RCC 7860 (cell line): ENCODE measurements around the gene ITGBL1.
"Not testable (repeated sequence)": the region's sequence is repeated elsewhere in the genome, so short reads cannot be mapped to it uniquely, and the experiment has no call there.

Source experiments
- DNase-seq: peaks from one replicate; pipeline ENCODE4 v3.0.0-alpha.2; 2015; ENCODE audit warnings: low spot score
- FAIRE-seq: peaks from 2 replicates; lab custom pipeline; 2012; peaks lifted over from hg19 to GRCh38; lab: Jason Lieb, UNC

The ITGBL1 gene

DNA sequence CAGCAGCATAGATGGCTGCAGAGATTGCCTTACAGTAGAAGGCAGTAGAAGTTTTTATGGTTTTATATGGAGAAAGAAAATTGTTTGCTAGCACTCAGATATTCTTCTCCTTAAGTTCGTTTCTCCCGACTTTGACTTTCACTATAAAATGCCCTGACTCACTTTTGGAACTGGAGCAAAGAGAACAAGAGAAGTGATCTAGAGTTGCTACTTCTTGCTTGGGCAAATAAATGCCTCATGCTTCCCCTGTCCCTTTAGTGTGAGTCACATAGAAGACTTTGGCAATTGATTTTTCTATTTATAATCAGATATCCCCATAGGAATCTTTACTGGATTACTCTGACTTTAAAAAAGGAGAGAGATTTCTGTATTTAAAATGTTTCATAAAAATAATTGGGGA is 46.9 kb downstream of the ITGBL1 start:
- FAIRE-seq = no peak
- no peak for DNase-seq

DNA sequence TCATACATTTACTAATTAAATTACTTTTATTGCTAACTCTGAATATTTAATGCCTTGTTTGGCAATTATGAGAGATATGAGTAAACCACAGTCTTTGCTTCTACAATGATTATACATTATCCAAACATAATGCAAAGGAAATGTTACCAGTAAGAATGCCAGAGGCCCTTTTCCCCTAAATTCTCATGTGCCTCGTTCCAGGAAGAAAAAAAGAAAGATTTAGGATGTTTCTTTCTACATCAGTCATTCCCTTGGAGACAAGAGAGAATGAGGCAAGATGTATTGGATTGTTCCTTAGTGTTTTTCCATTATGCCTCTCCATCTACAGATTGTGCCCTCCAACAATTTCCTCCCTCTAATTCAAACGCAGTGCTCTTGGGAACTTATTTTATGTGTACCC is 50.1 kb downstream of the ITGBL1 start:
- DNase-seq = no peak
- FAIRE-seq = no peak

DNA sequence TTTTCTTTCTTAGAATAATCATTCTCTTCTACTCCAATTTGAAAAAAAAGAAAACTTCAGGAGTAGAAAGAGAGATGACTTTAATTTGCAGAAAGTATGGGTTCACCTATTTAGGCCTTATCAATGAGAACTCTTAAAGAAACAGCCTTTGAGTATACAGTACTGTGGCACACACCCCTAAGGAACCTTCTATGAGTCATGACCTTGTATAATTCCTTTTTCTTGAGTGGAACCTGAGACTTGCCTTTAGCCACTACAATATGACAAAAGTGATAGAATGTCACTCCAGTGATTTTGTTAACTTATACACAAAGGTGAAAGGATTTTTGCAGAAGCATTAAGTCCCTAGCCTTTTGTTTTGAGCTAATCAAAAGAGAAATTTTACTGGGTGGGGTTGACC is 58.7 kb downstream of the ITGBL1 start:
- no peak for DNase-seq
- FAIRE-seq = no peak

DNA sequence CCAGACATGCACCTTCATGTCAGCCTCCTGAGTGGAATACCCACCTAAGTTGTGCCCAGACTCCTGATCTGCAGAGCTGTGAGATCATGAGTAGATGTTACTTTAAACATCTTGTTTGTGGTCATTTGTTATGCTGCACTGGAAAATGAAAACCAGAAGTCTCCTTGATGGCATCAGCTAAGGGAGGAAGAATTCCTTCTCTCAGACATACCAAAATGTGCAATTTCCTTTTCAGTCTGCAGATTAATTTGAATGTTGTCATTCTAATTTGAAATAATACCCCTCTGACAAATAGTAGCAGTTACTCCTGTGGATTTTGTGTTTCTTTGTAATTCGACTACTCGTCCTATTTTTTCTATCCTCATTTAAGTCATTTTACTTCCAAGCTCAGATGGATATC is 59.3 kb downstream of the ITGBL1 start:
- DNase-seq (no peak), FAIRE-seq (no peak)

DNA sequence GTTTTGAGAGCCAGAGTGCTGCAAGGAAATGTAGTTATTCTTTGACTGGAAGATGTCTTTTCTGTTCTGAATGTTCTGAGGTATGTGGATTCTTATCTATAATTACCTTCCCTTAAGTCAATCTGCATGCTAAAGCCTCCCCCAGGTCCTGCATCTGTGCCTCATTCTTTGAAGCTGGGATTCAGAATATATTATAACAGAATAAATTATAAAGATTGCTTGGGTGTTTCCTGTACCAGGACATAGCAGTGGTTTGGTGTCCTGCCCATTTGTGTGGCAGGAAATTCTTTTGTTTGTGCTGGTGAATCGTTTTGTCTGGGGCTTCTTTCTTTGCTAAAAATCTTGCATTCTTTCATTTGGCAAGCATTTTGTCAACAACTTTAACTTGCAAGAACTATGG is 60.2 kb downstream of the ITGBL1 start:
- DNase-seq = no peak
- no peak for FAIRE-seq

DNA sequence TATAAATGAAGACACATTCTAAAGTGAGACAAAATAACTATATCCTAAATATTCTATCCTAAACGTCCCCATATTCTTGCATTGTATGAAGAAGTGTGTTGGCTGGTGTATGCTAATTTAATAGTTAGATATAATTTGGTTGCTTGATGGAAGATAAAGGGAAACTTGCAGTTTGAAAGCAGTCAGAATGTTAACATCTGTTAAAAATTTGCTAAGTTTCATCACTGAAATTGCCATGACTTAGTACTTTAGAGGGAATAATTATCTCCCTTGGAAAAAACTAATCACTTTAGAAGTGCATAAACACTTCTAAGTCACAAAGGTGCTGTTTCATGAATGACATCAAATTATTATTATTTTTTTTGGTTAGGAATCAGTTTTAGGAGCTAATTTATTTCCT is 61.6 kb downstream of the ITGBL1 start:
- DNase-seq = no peak
- no peak for FAIRE-seq

DNA sequence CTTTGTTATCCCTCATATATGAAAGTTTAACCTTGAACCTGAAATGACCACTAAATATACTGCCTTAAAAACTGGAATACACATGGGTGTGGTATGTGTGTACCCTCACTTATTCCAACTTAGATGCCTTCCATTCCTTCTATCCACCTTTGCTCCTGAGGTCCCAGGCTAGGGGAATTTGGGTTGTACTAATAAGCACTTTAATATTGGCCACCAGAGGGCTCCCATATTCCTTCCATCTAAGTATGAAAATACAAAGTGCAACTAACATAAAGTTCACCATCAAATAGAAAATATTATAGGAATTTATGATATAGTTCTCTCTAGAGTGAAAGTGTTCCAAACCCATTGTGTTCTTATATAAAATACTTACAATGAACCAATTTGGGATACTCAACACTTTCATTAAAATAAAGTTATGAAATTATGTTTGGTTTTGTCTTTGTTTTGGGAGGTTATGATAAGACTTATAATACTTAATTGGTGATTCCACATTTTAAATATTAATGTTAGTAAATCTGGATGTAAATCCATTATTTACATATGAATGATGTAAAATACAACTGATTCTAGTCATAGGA is 62.3 kb downstream of the ITGBL1 start:
- peak; percentile 34 for DNase-seq
- peak; percentile 69 for FAIRE-seq

DNA sequence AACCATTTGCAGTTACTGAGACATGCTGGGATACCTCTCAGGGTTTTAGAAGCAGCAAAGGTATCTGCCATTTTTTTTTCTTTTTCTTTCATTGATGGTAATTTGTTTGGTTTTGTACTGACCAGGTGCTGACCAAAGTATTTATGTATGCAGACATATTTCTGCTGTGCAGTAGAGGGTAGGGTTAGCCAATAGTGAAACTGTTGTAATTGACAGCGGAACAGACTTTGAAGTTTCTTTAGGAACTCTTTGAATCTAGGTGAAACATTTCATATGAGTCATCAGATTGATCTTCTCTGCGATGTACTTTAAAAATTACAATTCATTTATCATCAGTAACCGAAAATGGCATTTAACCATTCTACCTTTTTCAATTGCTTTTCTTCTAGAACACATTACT is 63.0 kb downstream of the ITGBL1 start:
- no peak for FAIRE-seq

DNA sequence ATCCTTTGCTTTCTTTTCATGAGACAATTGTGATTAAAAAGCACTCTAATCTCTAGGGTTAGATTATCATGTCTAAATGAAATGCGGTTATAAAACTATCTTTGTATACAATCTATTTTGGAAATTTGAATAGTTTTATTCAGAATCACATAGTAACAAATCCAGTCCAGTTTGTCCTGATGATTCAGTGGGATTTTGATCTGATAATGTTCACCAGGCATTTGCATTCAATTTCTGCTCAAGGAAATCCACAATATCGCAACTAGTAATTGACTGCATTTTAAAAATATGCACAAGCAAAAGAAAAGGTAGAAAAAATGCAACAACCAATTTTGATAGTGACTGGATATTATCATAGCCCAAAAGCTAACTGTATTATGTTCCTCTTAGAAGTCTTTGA is 63.8 kb downstream of the ITGBL1 start:
- FAIRE-seq (no peak), DNase-seq (no peak)

More for the DNA sequence above, 63.0 kb downstream of the ITGBL1 start:
- DNase-seq = no peak

DNA sequence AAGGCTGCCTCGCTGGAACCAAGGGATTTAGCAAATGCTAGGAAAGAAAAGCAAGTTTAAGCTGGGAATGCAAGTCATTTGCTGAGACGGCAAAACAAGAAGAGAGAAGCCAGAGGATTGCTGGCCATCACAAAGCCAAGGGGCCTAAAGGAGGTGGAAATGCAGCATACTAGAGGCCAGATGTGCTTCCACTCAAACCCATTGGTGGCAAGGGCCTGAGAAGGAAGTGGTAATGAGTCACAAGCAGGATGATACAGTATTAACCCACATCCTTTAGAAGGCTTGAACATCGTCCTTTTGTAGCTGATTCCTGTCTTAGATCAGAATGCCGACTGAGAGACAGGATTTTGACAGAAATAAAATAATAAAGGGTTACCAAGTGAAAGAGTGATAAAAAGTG is 68.2 kb downstream of the ITGBL1 start:
- FAIRE-seq = peak; percentile 72

DNA sequence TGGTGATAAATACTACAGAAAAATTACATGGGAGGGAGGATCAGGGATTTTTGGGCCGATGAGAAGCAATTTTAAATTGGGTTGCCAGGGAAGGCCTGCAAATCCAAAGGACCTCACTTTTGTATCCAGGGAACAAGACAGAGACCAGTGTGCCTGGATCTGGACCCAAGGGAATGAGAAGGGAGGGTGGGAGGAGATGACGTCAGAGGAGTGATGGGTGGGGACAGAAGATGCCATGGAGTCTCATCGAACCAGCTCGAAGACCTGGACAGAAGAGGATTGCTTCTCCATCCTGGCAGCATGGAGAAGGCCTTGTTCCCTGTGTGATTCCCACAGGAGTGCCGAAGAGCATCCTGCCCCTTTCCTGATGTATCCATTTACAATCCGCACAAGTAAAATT is 68.9 kb downstream of the ITGBL1 start:
- DNase-seq (no peak), FAIRE-seq (no peak)

More for the DNA sequence above, 68.2 kb downstream of the ITGBL1 start:
- peak; percentile 69 for DNase-seq

DNA sequence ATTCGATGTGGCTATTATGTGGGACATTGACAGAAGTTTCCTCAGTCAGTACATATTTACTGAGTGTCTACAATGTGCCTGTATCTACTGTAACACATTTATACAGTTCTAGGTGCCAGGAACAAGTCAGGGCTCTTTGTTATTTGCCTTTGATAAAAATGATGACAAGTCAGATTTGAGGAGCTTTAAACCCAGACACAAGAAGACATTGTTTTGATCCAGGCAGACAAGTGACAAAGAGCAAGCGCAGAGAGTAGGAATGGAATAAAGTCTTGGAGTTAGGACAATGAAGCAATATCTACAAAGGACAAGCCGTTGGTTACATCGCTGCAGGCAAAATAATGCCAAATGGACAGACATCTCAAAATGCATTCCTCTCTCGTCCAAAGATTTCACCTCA is 70.1 kb downstream of the ITGBL1 start:
- no peak for FAIRE-seq
- no peak for DNase-seq

DNA sequence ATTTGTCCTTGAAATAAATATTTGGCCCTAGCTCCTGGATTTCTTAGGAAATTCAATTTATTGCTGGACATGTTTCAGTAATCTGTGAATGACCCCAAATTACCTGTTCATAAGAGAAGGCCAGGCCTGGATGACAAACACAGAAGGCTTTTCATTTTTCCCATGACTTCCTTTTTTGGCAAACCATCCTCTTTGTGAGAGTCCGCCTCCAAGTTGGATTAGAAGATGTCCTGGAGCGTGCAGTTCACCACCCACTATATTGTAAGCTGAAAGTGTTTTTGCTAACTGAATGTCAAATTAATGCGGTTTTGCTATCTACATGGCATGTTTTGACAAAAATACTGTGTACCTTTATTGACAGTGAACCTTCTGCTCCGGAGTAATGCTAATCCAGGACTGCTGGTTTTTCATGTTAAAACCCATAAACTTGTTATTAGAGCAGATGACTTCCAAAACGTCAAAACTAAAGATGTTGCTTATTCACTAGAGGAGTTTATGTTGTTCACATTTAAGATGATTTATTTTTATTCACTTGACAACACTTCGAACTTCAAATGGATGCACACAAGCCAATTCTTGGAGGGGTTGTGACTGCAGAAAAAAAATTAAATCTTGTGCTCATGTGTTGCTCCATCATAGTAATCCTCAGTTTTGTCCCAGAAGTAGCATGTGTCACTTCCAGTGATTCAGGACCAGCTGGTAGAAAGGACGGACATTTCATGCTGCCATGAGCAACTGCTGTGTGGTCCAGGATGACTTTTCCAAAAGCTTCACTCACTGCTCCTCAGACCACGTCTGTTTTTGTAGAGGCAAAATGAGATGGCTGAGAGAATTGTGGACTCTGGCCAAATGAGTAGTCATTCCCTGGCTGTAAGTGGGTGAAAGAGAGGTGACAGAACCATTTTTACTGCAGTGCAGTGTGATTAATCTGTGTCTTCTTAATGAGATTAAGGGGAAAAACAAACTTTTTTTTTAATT is 71.0 kb downstream of the ITGBL1 start:
- peak; percentile 67 for FAIRE-seq

DNA sequence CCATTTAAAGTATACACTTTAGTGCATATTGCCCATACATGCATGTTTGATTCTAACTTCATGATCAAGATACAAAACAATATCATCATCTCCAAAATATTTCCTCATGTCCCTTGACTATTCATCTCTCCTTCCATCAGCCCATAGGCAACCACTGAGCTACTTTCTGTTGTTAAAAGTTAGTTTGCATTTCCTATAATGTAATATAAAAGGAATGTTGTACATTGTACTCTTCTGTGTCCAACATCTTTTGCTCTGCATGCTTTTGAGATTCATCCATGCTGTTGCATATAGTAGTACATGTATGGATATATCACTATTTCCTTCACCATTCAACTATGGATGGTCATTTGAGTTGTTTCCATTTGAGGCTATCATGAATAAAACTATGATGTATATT is 74.7 kb downstream of the ITGBL1 start:
- FAIRE-seq = no peak
- DNase-seq = no peak

More for the DNA sequence above, 71.0 kb downstream of the ITGBL1 start:
- DNase-seq = peak; percentile 57

DNA sequence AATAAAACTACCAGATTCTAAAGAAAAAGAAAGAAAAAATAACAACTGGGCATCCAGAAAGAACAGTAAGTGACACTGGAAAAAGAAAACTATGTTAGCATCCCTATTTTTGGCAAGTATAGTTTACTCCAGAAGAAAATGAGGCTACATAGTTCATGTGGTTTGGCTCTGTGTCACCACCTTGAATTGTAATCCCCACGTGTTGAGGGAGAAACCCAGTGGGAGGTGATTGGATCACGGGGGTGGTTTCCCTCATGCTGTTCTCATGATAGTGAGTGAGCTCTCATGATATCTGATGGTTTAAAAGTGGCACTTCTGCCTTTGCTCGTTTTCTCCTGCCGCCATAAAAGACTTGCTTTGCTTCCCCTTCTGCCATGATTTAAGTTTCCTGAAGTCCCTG is 76.9 kb downstream of the ITGBL1 start:
- DNase-seq = peak; percentile 6
- no peak for FAIRE-seq

DNA sequence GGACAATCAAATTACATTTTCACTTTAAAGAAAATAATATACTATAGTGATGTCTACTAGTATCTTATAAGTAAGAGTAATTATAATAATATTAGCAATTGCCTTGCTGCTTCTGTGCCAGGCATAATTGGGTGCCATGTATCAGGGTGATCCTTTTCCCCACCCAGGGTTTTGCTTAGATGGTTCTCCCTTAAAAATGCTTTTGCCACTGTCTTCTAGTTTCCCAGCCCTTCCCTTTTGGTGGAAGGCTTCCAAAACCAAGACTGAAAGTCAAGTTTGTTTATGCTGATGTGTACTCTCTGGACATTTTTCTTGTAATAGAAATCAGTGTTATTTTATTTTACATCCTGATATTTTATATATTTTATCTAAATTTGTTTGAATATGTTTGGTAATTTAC is 77.8 kb downstream of the ITGBL1 start:
- DNase-seq = no peak
- no peak for FAIRE-seq

DNA sequence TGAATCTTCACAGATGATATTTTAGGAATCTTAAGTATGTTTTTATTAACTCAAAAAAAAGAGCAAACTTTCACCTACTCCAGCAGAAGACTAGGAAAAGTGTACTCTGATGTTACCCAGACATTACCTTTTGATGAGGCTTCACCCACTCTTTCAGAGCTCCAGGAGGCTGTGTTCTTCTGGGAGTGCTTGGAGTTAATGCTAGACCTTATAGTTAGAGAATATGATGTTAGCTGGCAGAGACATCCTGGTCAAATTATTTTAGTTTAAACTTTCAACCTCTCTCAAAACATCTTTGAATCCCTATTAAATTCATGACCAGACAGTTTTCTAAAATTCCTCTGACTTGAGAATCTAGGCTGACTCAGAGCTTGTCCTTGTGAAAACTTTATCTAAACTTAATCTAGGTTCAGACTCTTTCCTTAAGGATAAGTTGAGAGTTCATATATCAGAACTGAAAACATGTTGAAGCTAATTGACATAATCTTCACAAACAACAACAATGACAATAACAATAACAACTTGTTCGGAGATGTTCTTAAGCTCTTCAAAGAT is 82.8 kb downstream of the ITGBL1 start:
- FAIRE-seq (no peak), DNase-seq (no peak)

DNA sequence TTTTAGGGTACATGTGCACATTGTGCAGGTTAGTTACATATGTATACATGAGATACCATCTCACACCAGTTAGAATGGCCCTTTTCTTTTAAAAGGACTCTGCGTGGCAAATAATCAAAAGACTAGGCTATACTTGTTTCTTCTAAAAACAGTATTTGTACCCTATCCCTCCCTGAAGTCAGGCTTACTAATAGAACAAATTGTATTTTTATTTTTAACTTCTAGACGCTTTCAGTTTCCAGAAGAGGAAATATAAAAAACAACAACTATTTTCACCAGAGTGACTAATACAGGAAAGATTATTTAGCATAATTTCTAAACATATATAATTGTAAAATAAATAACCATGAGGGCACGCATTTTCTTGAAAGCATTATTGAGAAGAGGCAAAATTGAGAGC is 83.6 kb downstream of the ITGBL1 start:
- no peak for DNase-seq
- FAIRE-seq = no peak

DNA sequence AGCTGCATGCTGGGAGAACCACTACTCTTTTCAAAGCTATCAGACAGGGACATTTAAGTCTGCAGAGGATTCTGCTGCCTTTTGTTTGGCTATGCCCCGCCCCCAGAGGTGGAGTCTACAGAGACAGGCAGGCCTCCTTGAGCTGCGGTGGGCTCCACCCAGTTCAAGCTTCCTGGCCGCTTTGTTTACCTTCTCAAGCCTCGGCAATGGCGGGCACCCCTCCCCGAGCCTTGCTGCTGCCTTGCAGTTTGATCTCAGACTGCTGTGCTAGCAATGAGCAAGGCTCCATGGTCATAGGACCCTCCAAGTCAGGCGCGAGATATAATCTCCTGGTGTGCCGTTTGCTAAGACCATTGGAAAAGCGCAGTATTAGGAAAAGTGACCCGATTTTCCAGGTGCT is 92.1 kb downstream of the ITGBL1 start:
- not testable (repeated sequence) for DNase-seq, FAIRE-seq

DNA sequence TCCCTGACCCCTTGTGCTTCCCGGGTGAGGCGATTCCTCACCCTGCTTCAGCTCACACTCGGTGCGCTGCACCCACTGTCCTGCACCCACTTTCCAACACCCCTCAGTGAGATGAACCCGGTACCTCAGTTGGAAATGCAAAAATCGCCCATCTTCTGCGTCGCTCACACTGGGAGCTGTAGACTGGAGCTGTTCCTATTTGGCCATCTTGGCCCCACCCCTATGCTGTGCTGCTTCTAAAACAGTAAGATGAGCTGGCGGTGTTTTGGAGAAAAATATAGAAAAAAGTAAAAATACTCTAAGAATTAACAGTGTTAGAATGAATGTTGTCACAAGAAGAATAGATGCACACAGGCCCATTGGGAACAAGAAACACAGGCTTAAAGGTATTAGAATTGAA is 92.5 kb downstream of the ITGBL1 start:
- DNase-seq (no peak), FAIRE-seq (no peak)

DNA sequence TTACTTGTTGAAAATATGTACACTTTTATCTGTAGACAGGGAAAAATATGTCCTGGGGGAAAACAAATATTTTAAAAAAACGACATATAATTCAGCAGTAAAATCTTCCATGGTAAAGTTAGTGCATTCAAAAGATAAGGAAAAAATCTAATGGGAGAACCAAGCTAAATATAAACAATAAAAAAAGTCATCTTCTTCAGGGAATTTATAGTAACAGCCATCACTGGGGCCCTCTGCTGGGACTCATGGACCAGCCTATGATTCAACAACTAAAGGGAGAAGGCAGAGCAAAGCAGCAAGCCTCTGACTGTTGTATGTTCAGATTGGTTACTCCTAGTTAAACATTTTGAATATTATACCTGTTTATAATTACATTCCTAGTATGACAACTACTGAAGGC is 93.0 kb downstream of the ITGBL1 start:
- no peak for DNase-seq
- FAIRE-seq = no peak

DNA sequence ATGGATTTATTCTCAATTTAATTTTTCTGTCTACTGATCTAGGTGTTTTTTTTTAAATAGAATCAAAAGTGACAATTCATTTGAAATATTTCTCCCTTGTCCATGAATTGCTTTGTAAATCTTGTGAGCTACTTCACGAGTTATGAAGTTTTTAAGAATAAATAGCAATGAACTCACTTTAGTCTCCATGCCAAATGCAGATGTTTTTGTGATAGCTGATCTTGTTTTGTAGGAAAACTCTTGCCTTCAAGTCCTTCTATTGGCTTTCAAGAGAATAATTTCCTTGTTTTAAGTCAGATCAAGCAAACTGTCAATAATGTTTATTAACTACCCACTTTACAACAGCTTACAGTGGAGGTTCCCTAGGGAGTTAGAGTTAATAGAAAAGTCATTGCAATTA is 99.8 kb downstream of the ITGBL1 start:
- DNase-seq (no peak), FAIRE-seq (no peak)
